PC-3 (cell line): ENCODE results near the gene OTUD3.

Experiments used
- EZH2 ChIP-seq: fragments of 300-600 bp; sonication (generic); IDR thresholded peaks from one replicate; pipeline ENCODE4 v1.6.1; 2017; ENCODE audit warnings: antibody characterized with exemption, mild to moderate bottlenecking, low read length; ENCODE audit not compliant: unreplicated experiment
- EZH2phosphoT487 ChIP-seq: fragments of 300-600 bp; sonication (generic); IDR thresholded peaks from 2 replicates; pipeline ENCODE4 v1.6.1; 2018; ENCODE audit warnings: mild to moderate bottlenecking, antibody characterized with exemption, low read length, borderline replicate concordance
- TF ChIP-seq, protein P1 (sequence below): fragments of 300-600 bp; sonication (generic); conservative IDR thresholded peaks from 2 replicates; pipeline ENCODE4 v1.5.1; 2017; ENCODE audit warnings: antibody characterized with exemption, low read depth, mild to moderate bottlenecking, low read length

DNA sequence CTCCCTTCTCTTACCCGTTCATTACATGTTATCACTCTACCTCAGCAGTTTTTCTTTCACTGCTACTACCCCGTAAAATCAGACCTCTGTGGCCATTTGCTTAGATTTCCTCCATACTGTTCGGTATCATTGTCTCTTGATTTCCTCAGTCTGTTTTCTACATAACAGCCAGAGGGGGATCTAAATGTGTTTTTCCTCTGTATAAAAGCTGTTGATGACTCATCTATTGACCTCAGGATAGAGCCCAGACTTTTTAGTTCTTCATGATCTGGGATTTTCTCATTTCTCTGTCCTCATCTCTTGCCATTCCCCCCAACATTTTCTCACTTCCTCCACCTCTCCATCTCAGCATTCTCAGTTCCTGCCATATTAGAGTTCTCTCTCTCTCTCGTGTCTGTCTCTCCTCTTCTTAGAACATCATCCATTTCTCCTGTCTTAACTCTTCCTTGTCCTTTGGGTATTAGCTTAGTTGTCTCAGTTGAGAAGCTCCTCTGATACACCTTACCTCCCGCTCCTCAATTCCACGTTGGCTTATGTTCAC is 10.5 kb downstream of the OTUD3 start:
- TF ChIP-seq, protein P1, sequence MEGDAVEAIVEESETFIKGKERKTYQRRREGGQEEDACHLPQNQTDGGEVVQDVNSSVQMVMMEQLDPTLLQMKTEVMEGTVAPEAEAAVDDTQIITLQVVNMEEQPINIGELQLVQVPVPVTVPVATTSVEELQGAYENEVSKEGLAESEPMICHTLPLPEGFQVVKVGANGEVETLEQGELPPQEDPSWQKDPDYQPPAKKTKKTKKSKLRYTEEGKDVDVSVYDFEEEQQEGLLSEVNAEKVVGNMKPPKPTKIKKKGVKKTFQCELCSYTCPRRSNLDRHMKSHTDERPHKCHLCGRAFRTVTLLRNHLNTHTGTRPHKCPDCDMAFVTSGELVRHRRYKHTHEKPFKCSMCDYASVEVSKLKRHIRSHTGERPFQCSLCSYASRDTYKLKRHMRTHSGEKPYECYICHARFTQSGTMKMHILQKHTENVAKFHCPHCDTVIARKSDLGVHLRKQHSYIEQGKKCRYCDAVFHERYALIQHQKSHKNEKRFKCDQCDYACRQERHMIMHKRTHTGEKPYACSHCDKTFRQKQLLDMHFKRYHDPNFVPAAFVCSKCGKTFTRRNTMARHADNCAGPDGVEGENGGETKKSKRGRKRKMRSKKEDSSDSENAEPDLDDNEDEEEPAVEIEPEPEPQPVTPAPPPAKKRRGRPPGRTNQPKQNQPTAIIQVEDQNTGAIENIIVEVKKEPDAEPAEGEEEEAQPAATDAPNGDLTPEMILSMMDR: no peak
- TF ChIP-seq EZH2phosphoT487 (no peak), EZH2 (no peak)
